ENCODE results near the gene FBXO28. TPM values are rescaled to one million over a fixed set of nuclear protein-coding genes. Genes with fewer than 3 reads are reported as not detected.

FBXO28 gene
- total and polyA plus RNA-seq, 10 of the 15 experiments (the other 5 are each of a cell fraction or from before 2014, with no cell fraction given) = 4.3 to 23.2 (median 18.4) TPM

DNA sequence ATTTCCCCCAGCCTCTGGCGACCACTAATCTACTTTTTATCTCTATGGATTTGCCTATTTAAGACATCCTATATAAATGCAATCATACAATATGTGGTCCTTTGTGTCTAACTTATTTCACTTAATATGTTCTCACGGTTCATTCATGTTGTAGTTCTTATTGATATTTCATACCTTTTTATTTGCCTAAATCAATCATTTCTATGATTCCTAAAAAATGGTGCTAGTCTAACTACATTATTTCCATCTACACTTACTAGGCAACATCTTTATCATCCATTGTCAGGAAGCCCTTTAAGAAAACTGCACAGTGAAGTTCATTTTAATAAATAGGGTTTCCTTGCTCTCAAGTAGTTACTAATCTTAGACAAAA, 380 bp upstream of the FBXO28 start:
- in situ Hi-C loops (cut with MboI) = loop anchor here (5.0 kb wide), 1 partner anchor 214 kb away; no protein-coding TSS in a partner anchor
- H3K9me3 ChIP-seq (replicated peaks; ENCODE audit: control insufficient read depth, insufficient read depth, low read length) = no peaks in the 10 kb centered on the region
- H3K4me2 ChIP-seq (ENCODE audit: control insufficient read depth, insufficient read depth) = peak overlapping the region; percentile 93
- intact Hi-C loops (cut with micrococcal nuclease; ENCODE audit: unreplicated experiment) = no loop called here
- H3K4me3 ChIP-seq = peak overlapping the region; percentile 86; the same call in 1 of the 2 replicates
- TF ChIP-seq YBX1 (IDR thresholded peaks at IDR 0.05) = 0 out of 2 replicates have a peak, but pooled peaks have one; percentile 22
- TF ChIP-seq RAD21 (IDR thresholded peaks at IDR 0.05; ENCODE audit: insufficient read depth, low read depth, low read length) = no peak
- WGBS (ENCODE audit: insufficient coverage, insufficient replicate concordance, low lambda C conversion rate, missing lambda C conversion rate) = 24% methylated on average over 2 of the region's 2 CpGs
- H4K20me1 ChIP-seq (ENCODE audit: control insufficient read depth, insufficient read depth) = peaks cover 3% of the 10 kb centered on the region; the same call in 1 of the 2 replicates
- H3K36me3 ChIP-seq (ENCODE audit: control insufficient read depth in 2 of 2, insufficient read depth in 2 of 2, low read length in 1 of 2) = no peaks in the 10 kb centered on the region
- no peaks in the 10 kb centered on the region for H3K27me3 ChIP-seq (replicated peaks in 1 of 2; ENCODE audit: control insufficient read depth in 2 of 2, insufficient read depth in 2 of 2, low read length in 1 of 2)
- CTCF ChIA-PET = interaction anchor here (0.6 to 1.3 kb wide), 2 partner anchors 217 to 344 kb away, joined by 4 to 5 read pairs; partner anchors contain the start of gene NVL
- no TSS peak for BruUV-seq (replicated peaks)
- H3K79me2 ChIP-seq (ENCODE audit: control insufficient read depth, insufficient read depth, low read length) = peaks cover 43% of the 10 kb centered on the region
- ATAC-seq (no peak), DNase-seq (ENCODE audit: low read depth, low spot score) (no peak), FAIRE-seq (no peak)
- SMC1A ChIA-PET (ENCODE audit: uncharacterized antibody, unreplicated experiment) = interaction anchor here (0.8 to 3.2 kb wide), 3 partner anchors 71 to 220 kb away, joined by 3 to 60 read pairs (median 4); partner anchors contain the start of gene NVL
- peak overlapping the region; percentile 99 for H2AFZ ChIP-seq (ENCODE audit: control insufficient read depth, low read depth, low read length)
- H3K27ac ChIP-seq (ENCODE audit: control insufficient read depth, insufficient read depth) = peak overlapping the region; percentile 81
- H3K4me1 ChIP-seq (ENCODE audit: control insufficient read depth, insufficient read depth, low read length) = 0 out of 2 replicates have a peak, but pooled peaks cover 2% of the 10 kb centered on the region
- POLR2A ChIA-PET = interaction anchor here (0.8 to 1.4 kb wide), 4 partner anchors 70 to 318 kb away, joined by 3 to 5 read pairs (median 4); partner anchors contain the start of genes DEGS1 and NVL
- RAD21 ChIA-PET (ENCODE audit: unreplicated experiment) = interaction anchor here (1.1 kb wide), 1 partner anchor 216 kb away, joined by 5 read pairs; the partner anchor contains the start of gene NVL
- H3K9ac ChIP-seq (ENCODE audit: control insufficient read depth, insufficient read depth, low read length) = peak overlapping the region; percentile 95

DNA sequence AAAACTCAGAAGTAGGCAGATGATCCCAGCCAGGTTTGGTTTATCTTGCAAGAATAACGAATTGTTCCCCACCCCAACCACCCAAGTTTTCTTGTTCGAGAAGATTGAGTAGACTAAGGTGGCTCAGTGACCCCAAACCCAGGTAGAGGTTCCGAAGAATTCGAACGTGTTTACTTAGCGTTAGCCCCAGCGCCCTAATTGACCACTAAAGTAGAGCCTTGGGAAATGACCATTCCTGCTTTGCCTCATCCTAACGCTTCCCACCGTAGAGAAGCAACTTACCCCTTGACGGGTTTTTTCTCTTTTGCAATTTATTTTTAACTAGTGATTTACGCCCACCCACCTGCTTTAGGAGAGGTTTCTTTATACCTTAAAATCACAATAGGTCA, 870 bp downstream of the FBXO28 start:
- in situ Hi-C loops (cut with MboI) (loop anchor here (5.0 kb wide), 2 partner anchors 213 to 343 kb away; no protein-coding TSS in a partner anchor), intact Hi-C loops (cut with micrococcal nuclease; ENCODE audit: unreplicated experiment) (no loop called here)
- Histone ChIP-seq H3K9ac (ENCODE audit: control insufficient read depth, insufficient read depth, low read length) (peak overlapping the region; percentile 95), H3K9me3 (replicated peaks; ENCODE audit: control insufficient read depth, insufficient read depth, low read length) (no peaks in the 10 kb centered on the region), H2AFZ (ENCODE audit: control insufficient read depth, low read depth, low read length) (peak overlapping the region; percentile 99), H3K4me3 (peak overlapping the region; percentile 86), H3K4me2 (ENCODE audit: control insufficient read depth, insufficient read depth) (peak overlapping the region; percentile 98), H3K36me3 (ENCODE audit: control insufficient read depth in 2 of 2, insufficient read depth in 2 of 2, low read length in 1 of 2) (peaks cover 0 to 3% of the 10 kb centered on the region in 2 experiments; a peak in 1 of 4 replicates), H3K79me2 (ENCODE audit: control insufficient read depth, insufficient read depth, low read length) (peaks cover 51% of the 10 kb centered on the region), H3K4me1 (ENCODE audit: control insufficient read depth, insufficient read depth, low read length) (0 out of 2 replicates have a peak, but pooled peaks cover 2% of the 10 kb centered on the region), H3K27me3 (replicated peaks in 1 of 2; ENCODE audit: control insufficient read depth in 2 of 2, insufficient read depth in 2 of 2, low read length in 1 of 2) (no peaks in the 10 kb centered on the region), H4K20me1 (ENCODE audit: control insufficient read depth, insufficient read depth) (peaks cover 3% of the 10 kb centered on the region; the same call in 1 of the 2 replicates), H3K27ac (ENCODE audit: control insufficient read depth, insufficient read depth) (peak overlapping the region; percentile 81)
- DNase-seq (ENCODE audit: low read depth, low spot score) = no peak
- FAIRE-seq = no peak
- ChIA-PET RAD21 (ENCODE audit: unreplicated experiment) (interaction anchor here (1.0 to 4.1 kb wide), 6 partner anchors 70 to 343 kb away, joined by 3 to 50 read pairs (median 14); partner anchors contain the start of gene NVL), SMC1A (ENCODE audit: uncharacterized antibody, unreplicated experiment) (interaction anchor here (1.2 to 4.5 kb wide), 6 partner anchors 18 to 342 kb away, joined by 3 to 60 read pairs (median 4); partner anchors contain the start of gene NVL), POLR2A (interaction anchor here (0.6 to 1.4 kb wide), 3 partner anchors 70 to 252 kb away, joined by 3 to 5 read pairs (median 4); partner anchors contain the start of gene NVL), CTCF (interaction anchor here (0.8 to 4.8 kb wide), 8 partner anchors 10 to 808 kb away, joined by 3 to 98 read pairs (median 9); partner anchors contain the start of gene NVL)
- BruUV-seq (replicated peaks) = no TSS peak
- WGBS (ENCODE audit: insufficient coverage, insufficient replicate concordance, low lambda C conversion rate, missing lambda C conversion rate) = 1% methylated on average over 11 of the region's 11 CpGs
- TF ChIP-seq TAF1 (IDR thresholded peaks at IDR 0.05; ENCODE audit: borderline replicate concordance, low read depth, low read length) = no peak
- 0 out of 2 replicates have a peak, but pooled peaks have one; percentile 5 for TF ChIP-seq NR2F1 (conservative IDR thresholded peaks at IDR 0.05)
- peak; percentile 5; the same call in 2 of the 3 replicates for ATAC-seq
